Activated effector memory CD4-positive, alpha-beta T cell treated with Interleukin-2 at 50 U/mL for 16 hours (primary cell): ENCODE measurements around the gene FBRS.
"Not testable (repeated sequence)": the region's sequence is repeated elsewhere in the genome, so short reads cannot be mapped to it uniquely, and the experiment has no call there.

ENCODE experiments used
- DNase-seq: peaks from one replicate; pipeline ENCODE4 v3.0.0-alpha.2; 2020

FBRS gene

DNA sequence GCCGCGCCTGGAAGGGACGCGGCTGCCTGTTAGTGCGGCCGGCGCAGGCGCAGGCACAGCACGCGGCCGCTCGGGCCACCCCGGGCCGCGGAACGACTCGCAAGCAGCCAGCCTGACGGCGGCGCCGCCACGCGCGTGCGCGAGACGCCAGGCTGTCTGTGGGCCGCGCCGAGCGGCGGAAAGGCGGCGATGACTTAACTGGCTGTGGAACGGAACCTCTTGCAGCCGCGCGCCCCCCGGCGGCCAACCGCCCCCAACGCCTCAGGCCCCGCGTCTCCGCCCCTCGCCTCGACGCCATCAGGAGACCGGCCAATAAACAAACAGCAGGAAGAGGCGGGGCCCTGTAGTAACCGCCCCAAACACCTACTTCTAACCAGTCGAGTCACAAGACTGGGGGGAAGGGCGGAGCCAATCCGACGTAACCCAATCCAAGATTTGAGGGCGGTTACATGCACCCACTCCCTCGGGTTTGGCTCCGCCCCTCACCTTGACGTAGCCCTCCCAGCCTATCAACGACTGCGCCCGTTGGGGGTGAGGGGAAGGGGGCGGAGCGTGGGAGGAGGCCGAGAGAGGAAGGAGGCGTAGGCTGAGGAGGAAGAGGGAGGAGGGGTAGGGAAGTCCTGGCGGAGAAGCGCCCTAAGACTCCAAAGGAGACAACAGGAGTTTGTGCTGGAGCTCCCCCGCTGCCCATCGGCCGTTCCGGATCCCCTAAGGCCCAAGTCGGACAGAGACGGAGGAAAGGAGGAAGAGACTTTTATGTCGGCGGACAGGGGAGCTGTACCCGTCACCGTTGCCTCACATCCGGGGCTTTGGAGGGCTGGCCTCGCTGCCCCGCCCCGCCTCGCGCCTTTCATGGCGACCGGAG is at the start of gene FBRS:
FBRS (plus strand) TSS at position 566 of the 865 bp plus-strand sequence. CDS start 1,088 bp downstream, outside the sequence.
- DNase-seq, result peak; percentile 100

DNA sequence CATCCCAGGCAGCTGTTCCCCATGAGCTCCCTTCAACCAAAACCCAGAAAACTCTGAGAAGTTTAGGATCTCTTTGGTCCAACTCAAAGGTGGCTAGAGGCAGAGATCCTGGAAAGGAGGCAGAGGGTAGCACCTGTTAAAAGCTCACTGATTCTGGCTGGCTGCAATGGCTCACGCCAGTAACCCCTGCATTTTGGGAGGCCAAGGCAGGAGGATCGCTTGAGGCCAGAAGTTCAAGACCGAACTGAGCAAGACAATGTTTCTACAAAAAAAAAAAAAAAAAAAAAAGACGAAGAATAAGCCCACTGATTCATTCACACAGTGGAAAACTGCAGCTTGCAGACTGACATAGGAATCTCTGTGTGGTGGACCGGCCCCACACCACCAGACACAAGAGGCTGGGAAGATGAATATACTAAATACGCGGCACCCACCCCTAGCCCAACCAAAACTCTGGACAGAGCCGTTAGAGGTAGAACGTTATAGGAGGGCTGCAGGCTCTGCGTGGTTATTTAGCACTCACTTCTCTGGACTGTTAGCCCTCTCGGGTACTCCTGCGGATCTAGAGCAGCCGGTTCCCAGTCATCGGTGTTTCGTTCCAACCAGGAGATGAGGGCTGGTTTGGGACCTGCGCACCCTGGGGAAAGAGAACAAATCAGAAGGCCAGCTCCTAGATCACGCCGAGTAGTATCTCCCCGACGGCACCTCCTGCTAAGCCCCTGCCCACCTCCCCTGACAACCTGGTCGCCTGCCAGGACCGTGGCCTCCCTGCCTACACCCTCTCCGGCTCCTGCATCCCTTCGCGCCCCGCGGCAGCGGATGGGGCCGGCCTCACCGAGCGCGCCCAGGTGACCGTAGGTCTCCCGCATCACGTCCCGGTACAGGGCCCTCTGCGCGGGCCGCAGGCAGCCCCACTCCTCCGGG is 49.0 kb upstream of the FBRS start:
- peak; percentile 41 for DNase-seq

DNA sequence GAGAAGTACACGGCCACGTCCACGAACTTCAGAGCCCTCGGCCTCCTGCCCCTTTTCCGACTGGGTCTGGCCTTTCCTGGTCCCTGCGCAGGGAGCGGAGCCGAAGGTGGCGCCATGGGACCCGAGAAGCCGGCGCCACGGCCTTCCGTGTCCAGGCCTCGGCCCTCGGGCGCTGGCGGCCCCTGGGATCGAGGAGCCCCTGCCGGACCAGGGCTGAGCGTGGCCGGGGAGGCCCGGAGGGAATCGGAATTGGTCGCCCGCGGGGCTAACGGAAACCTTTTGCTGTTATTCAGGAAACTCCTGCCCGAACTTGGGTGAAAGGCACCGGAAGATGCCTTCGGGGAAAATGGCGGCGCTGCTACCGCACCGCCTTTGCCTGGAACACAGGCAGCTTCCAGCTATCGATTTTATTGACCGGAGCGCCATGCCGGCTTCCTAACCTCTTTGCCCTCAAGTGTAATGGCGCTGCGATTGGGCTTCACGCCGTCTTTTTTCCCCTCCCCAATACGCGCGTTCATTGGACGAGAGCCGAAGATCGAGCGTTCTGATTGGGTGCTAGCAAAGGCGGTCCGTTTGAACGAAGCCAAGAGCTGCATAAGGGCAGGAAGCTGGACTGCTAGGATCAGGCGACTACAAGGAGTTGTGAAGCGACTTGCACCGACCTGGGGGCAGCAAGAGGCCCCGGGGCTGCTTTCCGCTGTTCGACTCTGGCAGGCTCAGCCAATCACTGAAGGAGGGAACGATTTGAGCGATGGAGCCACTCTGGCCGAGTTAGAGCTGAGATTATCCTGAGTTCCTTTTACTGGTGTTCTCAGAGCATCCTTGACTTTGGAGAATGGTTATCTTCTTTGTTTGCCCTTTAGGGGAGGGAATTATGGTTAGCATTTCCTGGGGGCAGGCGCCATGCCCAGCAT is 48.0 kb upstream of the FBRS start, which contains the start of gene ZNF689:
ZNF689 (minus strand) TSS at position 464 of the 914 bp plus-strand sequence; CDS start at position 116, 348 bp downstream.
- DNase-seq, result peak; percentile 92

DNA sequence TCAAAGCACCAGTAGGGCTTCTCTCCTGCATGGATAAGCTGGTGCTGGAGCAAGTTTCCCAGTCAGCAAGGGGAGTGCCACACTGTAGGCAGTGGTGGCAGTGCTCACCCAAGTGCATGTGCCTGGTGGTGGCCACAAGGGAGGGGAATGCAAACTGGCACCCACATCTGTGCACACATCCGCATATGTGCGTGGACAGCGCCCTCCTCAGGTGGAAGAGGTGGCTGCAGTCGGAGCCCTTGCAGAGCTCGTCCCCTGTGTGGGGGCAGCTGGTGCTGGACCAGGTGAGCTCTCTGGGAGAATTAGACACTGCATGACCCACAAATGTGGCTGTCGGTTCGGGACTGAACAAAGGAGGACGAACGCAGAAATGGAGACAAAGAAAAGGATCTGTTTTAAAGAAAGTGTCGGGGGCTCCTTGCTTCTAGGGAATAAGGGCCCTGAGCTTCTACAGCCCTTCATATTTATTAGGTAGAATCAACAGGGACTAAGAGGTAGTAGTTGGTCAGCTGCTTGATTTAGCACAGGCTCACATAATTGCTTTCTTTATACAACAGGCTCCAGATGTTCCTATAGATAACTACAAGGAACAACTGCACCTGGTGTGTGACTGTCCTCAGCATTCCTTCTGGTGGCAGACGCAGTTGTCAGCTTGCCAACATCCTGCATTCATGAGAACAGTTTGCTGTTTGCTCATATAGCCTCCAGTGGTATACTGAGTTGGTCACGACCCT is 42.7 kb upstream of the FBRS start:
- peak; percentile 45 for DNase-seq

DNA sequence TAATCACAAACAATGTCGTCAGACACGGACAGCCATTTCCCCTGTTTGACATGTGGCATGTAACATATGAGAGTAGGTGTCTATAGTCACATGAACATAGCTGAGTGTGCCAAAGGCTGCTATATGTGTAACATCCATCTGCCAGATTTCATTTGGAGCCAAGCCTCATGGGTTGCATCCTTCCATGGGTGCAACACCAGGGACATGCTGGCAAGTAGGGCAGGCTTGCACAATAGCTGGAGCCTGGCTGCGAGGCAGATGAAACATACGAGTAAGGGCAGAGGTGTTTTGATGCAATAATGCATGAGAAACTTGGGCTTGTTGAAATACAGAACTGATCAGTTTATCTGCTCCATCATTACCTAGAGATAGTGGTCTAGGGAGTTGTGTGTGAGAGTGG is 39.0 kb upstream of the FBRS start:
- no peak for DNase-seq

DNA sequence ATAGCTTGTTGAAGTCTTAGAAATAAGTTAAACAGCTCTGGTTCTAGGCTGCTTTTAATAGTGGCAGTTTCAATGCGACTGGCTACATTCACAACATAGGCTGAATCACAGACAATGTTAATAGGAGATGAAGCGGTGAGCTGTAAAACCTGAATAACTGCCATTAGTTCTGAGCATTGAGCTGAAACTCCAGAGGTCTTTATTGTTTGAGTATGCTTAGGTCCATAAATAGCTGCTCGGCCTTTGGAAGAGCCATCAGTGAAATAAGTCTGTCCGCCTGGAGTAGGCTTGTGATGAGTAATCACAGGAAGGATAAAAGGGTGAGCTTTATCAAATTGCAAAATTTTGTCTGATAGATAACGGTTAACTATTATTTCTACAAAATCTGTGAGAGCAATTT is 38.6 kb upstream of the FBRS start:
- no peak for DNase-seq

DNA sequence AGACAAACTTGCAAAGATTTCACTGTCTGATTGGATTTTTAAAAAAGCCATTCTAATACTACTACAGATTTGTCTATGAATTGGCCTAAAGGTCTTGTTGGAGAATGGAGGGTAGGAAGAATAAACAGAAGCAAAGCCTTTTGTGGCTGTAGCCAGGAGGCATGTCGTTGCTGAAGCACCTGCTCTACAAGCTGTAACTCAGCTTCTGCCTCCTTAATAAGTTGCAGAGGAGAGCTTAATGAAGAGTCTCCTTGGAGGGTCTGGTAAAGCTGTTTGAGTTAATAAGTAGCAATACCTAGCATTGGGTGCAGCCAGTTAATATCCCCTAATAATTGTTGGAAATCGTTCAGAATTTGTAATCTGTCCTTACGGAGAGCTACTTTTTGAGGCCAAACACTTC is 38.1 kb upstream of the FBRS start:
- DNase-seq, result no peak

DNA sequence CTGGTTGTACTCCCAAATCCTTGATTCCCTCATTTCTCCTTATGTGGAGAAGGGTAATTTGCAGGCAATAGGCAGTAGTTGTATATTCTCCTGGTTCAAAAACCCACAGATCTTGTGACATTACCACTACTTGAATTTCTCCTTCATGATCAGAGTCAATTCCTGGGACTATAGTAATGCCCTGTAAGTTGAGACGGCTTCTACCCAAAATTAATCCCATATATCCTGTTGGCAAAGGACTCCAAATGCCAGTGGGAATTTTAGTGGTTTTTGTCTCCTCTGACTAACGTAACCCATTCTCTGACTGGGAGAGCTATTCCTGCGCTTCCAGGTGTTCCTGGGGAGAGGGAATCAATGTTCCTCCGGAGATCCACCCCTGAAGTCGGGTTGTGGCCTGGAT is 36.5 kb upstream of the FBRS start:
- DNase-seq, result no peak

DNA sequence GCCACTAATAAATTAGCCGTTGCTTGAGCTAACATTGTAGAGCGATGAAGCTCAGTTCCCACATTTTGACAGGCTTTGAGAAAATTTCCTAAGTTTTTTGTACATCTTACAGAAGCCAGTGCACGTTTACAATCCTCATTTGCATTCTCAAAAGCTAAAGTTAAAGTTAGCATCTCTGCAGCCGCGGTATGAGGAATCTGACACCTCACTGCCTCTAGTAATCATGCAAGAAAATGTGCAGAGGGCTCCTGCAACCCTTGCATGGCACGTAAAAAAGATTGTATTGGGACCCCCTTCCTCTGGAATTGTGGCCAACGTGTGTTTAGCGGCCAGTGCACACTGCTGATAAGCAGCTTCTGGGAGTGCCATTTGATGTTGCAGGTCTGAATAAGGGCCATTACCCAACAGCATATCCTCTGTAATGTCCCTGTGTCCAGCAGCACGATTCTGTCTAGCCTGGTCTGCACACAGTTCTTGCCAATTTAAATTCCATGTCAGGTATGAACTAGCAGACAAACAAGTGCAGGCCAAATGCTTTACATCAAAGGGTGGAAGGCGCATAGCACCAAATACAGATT is 35.7 kb upstream of the FBRS start:
- DNase-seq, result no peak

DNA sequence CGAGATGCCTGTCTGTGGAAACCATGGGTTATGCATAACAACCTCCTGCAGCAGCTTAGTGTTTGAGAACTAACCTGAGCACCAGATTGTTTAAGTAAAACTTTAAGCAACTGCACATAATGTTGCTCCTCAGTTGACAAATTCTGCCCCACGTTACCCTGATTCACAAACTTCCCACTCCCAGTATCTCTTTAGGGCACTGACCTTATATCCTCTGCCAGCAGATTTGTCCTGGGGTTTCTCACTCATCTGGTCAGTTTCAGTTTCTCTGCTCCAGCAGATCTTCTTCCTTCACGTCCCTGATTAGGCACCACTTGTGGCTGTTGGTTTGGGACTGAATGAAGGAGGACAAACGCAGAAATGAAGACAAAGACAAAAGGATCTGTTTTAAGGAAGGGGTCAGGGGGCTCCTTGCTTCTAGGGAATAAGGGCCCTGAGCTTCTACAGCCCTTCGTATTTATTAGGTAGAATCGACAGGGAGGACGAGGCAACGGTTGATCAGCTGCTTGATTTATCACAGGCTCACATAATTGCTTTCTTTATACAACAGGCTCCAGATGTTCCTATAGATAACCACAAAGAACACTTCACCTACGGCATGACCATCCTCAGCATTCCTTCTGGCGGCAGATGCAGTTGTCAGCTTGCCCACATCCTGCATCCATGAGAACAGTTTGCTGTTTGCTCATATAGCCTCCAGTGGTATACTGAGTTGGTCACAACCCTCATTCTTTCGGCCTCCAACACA is 34.5 kb upstream of the FBRS start:
- DNase-seq, result no peak

DNA sequence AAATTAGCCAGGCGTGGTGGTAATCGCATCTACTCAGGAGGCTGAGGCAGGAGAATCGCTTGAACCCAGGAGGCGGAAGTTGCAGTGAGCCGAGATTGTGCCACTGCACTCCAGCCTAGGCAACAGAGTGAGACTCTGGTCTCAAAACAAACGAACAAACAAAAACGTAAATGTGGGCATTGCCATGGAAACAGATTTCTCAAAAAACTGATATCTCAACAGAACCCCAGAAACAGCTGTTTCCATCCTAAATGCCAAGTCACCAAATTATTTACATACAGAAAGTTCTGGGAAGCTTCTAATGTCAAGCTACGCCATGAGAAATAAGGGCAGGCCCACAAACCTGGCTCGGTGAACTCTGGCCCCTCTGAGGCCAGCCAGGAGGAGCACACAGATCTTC is 32.0 kb upstream of the FBRS start:
- no peak for DNase-seq

DNA sequence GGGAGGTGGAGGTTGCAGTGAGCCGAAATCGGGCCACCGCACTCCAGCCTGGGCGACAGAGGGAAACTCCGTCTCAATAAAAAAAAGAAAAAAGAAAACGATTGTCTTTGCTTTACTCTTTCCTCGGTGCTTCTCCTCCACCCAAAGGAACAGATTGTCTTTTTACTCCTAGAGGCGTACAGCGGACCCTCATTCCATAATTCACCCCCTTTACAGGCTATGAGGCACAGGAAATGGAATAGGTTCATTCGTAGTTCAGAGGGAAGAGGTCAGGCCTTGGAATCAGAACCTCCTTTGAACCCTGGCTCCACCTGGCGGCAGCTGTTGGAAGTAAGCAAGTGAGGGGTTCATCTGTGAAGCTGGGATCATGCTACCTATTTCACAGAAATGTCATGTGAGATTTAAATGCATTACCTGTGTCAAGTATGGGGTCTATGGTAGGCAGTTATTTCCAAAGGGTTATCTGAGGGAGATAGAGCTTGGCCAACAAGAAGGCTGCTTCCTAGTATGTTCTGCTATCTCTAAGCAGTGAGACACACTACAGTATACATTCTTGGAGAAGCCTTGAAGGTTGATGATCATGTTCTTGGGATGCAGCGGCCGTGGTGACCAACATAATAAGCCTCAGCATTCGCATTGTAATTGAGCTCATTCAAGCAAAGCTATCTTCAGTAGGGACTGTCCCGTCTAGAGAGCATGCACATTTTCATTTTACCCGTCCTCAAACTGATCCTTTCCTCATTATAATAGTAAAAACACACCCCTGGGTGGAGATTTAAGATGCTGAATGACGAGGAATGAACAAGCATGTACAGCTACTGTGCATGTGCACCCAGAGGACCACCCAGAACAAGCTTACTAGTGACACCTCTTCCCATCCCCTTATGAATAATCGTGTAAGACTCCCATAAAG is 29.3 kb upstream of the FBRS start:
- peak; percentile 78 for DNase-seq

DNA sequence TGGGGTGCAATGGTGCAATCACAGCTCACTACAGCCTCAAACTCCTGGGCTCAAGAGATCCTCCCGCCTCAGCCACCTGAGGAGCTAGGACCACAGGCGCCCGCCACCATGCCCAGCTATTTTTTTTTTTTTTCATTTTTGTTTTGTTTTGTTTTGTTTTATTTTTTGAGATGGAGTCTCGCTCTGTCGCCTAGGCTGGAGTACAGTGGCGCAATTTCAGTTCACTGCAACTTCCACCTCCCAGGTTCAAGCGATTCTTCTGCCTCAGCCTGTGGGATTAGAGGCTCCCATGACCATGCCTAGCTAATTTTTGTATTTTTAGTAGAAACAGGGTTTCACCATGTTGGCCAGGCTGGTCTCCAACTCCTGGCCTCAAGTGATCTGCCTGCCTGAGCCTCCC is 25.8 kb upstream of the FBRS start:
- DNase-seq, result not testable (repeated sequence)

DNA sequence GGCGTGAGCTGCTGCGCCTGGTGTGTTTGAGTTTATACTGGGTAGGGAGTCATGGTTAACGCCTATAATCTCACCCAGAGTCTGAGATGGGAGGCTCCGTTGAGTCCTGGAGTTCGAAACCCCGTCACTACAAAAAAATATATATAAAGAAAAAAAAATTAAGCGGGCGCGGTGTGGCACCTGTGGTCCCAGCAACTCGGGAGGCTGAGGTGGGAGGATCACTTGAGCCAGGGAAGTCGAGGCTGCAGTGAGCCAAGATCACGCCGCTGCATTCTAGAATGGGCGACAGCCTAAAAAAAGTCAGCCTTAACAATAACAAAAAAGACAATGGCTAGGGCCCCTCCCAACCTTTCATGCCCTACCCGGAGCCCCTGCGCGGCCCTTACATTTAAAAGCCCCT is 24.7 kb upstream of the FBRS start:
- DNase-seq, result no peak

DNA sequence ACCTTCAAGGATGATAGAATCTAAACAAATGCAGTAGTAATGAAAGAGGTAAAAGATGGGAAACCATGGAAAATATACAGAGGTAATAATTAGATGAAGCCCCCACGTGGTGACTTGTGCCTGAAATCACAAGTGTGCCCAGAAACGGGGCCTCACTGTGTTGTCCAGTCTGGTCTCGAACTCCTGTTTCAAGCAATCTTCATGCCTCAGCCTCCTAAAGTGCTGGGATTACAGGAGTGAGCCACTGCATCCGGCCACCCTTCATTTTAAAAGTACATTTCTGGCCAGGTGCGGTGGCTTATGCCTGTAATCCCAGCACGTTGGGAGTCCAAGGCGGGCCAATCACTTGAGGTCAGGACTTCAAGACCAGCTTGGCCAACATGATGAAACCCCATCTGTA is 21.6 kb upstream of the FBRS start:
- DNase-seq, result no peak

DNA sequence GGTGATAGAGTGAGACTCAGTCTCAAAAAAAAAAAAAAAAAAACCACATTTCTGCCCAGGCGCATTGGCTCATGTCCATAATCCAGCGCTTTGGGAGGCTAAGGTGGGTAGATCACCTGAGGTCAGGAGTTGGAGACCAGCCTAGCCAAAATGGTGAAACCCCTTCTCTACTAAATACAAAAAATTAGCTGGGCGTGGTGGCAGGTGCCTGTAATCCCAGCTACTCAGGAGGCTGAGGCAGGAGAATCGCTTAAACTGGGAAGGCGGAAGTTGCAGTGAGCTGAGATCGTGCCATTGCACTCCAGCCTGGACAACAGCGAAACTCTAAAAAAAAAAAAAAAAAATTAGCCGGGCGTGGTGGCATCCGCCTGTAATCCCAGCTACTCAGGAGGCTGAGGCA is 21.1 kb upstream of the FBRS start:
- not testable (repeated sequence) for DNase-seq

DNA sequence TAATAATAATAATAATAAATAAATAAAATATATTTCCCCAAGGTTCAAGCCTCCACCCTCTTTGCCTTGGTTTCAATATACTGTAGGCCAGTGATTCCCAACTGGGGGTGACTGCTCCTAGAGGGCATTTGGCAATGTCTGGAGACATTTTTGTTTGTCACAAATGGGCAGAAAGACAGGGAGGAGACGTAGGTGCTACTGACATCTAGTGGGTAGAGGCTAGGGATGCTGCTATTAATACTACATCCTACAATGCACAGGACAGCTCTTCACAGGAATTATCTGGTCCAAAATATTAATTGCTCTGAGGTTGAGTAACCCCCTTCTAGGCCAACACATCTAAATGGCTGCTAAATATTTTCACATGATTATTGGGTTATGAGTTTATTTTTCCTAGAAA is 20.3 kb upstream of the FBRS start:
- DNase-seq, result no peak

DNA sequence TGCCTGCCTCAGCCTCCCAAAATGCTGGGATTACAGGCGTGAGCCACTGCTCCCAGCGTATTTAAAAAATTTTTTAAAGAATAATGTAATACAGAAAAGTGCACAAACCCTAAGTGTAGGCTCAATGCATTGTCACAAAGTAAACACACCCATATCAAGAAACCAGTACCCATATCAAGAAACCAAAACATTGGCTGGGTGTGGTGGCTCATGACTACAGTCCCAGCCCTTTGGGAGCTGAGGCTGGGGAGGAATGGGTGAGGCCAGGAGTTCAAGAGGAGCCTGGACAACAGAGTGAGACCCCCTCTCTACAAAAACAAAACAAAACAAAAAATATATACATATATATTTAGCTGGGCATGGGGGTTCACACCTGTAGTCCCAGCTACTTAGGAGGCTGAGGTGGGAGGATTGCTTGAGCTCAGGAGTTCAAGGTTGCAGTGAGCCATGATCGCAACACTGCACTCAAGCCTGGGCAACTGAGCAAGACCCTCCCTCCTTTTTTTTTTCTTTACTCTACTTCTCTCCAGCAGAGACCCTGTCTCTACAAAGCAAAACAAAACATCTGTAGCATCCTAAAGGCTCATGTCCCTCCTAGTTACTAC is 16.8 kb upstream of the FBRS start:
- no peak for DNase-seq

DNA sequence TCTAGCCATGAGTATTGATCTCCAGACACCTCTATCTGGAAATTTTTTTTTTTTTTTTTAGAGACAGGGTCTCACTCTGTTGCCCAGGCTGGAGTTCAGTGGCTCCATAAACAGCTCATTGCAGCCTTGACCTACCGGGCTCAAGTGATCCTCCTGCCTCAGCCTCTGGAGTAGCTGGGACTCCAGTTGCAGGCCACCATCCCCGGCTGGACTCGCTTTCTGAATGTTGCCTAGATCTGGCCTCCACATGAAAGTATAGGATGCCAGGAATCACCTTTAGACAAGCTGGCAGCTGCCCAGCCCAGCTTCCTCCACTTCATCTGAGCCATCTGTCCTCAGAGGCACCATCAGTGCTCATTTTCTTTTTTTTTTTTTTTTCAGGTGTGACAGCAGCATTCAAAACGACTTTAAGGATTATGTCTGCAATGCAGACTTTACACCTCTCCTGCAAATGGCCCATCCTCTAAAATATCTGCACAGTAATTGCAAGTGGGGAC is 13.8 kb upstream of the FBRS start:
- no peak for DNase-seq
